Fibroblast of lung (primary cell): ENCODE measurements around the gene TOM1. TPM values are rescaled to one million over a fixed set of nuclear protein-coding genes. Genes with fewer than 3 reads are reported as not detected.

Experiments
- DNase-seq, 2 donors: peaks; one replicate each; pipeline versions ENCODE4 v3.0.0 to v3.0.0-alpha.2; 2010; ENCODE audit warnings: low read depth in 2 of 2
- H2AFZ ChIP-seq: 2 replicates; pipeline ENCODE4 v1.5.1; 2012; ENCODE audit warnings: low read length, control low read depth, inconsistent platforms
- H3K27ac ChIP-seq: 2 replicates; pipeline ENCODE4 v1.5.1; 2011; ENCODE audit warnings: low read length, control low read depth; ENCODE audit not compliant: insufficient read depth
- H3K27me3 ChIP-seq: 2 replicates; pipeline ENCODE4 v1.5.1; 2011; ENCODE audit warnings: mild to moderate bottlenecking, low read length; ENCODE audit not compliant: control insufficient read depth, insufficient read depth
- H3K36me3 ChIP-seq: 2 replicates; pipeline ENCODE4 v1.5.1; 2011; ENCODE audit warnings: low read length; ENCODE audit not compliant: control insufficient read depth, insufficient read depth
- H3K4me1 ChIP-seq: 2 replicates; pipeline ENCODE4 v1.5.1; 2011; ENCODE audit warnings: low read length; ENCODE audit not compliant: control insufficient read depth, insufficient read depth; ENCODE audit errors: extremely low read depth
- H3K4me2 ChIP-seq: 2 replicates; pipeline ENCODE4 v1.5.1; 2011; ENCODE audit warnings: low read length, control low read depth; ENCODE audit not compliant: insufficient read depth; ENCODE audit errors: extremely low read depth
- H3K4me3 ChIP-seq, 4 experiments: fragments of 200-600 bp in 1 of 4; sonication (generic) in 1 of 4; replicated peaks in 1 of 4; 2 replicates each; pipeline ENCODE4 v1.5.1; 2011 to 2016; ENCODE audit warnings: low read length in 4 of 4, low read depth in 3 of 4, mild to moderate bottlenecking in 3 of 4, control low read depth in 2 of 4, inconsistent platforms in 1 of 4, mixed read lengths in 1 of 4; ENCODE audit not compliant: insufficient read depth in 1 of 4; ENCODE audit errors: control extremely low read depth in 1 of 4
- H3K79me2 ChIP-seq: 2 replicates; pipeline ENCODE4 v1.5.1; 2012; ENCODE audit warnings: mild to moderate bottlenecking, low read length, inconsistent platforms; ENCODE audit not compliant: control insufficient read depth, insufficient read depth
- H3K9ac ChIP-seq: 2 replicates; pipeline ENCODE4 v1.5.1; 2011; ENCODE audit warnings: mild to moderate bottlenecking, low read length, control low read depth; ENCODE audit not compliant: insufficient read depth
- H3K9me3 ChIP-seq: 2 replicates; pipeline ENCODE4 v1.5.1; 2012; ENCODE audit warnings: low read depth, low read length; ENCODE audit not compliant: control insufficient read depth, insufficient read depth
- H4K20me1 ChIP-seq: 2 replicates; pipeline ENCODE4 v1.5.1; 2011; ENCODE audit warnings: low read length; ENCODE audit not compliant: control insufficient read depth, insufficient read depth; ENCODE audit errors: extremely low read depth
- CTCF ChIP-seq, 2 donors: IDR thresholded peaks in 1 of 2; conservative IDR thresholded peaks in 1 of 2; 1 replicate in 1 of 2; 2 replicates in 1 of 2; pipeline ENCODE4 v1.5.1; 2011 to 2012; ENCODE audit warnings: low read length in 2 of 2, control low read depth in 1 of 2, inconsistent platforms in 1 of 2, low read depth in 1 of 2, mild to moderate bottlenecking in 1 of 2
- EZH2 ChIP-seq: IDR thresholded peaks from 2 replicates; pipeline ENCODE4 v1.5.1; 2012; ENCODE audit warnings: low read length, control low read depth, mild to moderate bottlenecking; ENCODE audit errors: missing control alignments
- polyA plus RNA-seq, 2 donors: library from polyadenylated mRNA; depleted of rRNA in 1 of 2; stranded (reverse) in 1 of 2; unstranded in 1 of 2; fragments of >200 nt; gene quantifications; 2 replicates each; pipeline ENCODE4 v1.2.1, GENCODE V29; 2011 to 2012; ENCODE audit warnings: missing spikeins in 1 of 2
- total RNA-seq: library from RNA; depleted of rRNA; stranded (reverse); fragments of >200 nt; gene quantifications from 2 replicates; pipeline ENCODE4 v1.2.1, GENCODE V29; 2014

Gene TOM1
- total and polyA plus RNA-seq, 2 donors (not counting 1 experiment from before 2014, with no cell fraction given): 30.9 to 51.6 TPM

- Histone ChIP-seq H3K27ac (no peak overlapping the region), H3K4me2 (no peak overlapping the region), H3K9me3 (no peaks in the 10 kb centered on the region), H3K36me3 (peaks cover 6% of the 10 kb centered on the region), H3K27me3 (no peaks in the 10 kb centered on the region), H4K20me1 (peaks cover 2% of the 10 kb centered on the region), H3K9ac (no peak overlapping the region), H3K4me1 (peaks cover 6% of the 10 kb centered on the region), H2AFZ (no peak overlapping the region), H3K79me2 (peaks cover 10% of the 10 kb centered on the region), H3K4me3 (no peak overlapping the region)
- no peak for DNase-seq
- TF ChIP-seq EZH2 (no peak), CTCF (conservative IDR thresholded peaks at IDR 0.05 in 1 of 2, IDR thresholded peaks at IDR 0.05 in 1 of 2; ENCODE audit: low read depth in 1 of 2, low read length in 2 of 2) (no peak)
Measured at GRCh38 chr22:35318346-35319215, 18.9 kb downstream of the TOM1 start.

- Histone ChIP-seq H3K4me1 (no peaks in the 10 kb centered on the region), H3K27ac (no peak overlapping the region), H3K4me2 (no peak overlapping the region), H3K4me3 (no peak overlapping the region), H3K9me3 (no peaks in the 10 kb centered on the region), H3K36me3 (peaks cover 11% of the 10 kb centered on the region), H4K20me1 (no peaks in the 10 kb centered on the region), H3K9ac (no peak overlapping the region), H3K79me2 (peaks cover 3% of the 10 kb centered on the region), H3K27me3 (no peaks in the 10 kb centered on the region), H2AFZ (no peak overlapping the region)
- DNase-seq: no peak
- TF ChIP-seq CTCF (conservative IDR thresholded peaks at IDR 0.05 in 1 of 2, IDR thresholded peaks at IDR 0.05 in 1 of 2; ENCODE audit: low read depth in 1 of 2, low read length in 2 of 2) (no peak), EZH2 (no peak)
Measured at GRCh38 chr22:35319244-35319985, 19.7 kb downstream of the TOM1 start.

- TF ChIP-seq CTCF (conservative IDR thresholded peaks at IDR 0.05 in 1 of 2, IDR thresholded peaks at IDR 0.05 in 1 of 2; ENCODE audit: low read depth in 1 of 2, low read length in 2 of 2) (no peak), EZH2 (no peak)
- Histone ChIP-seq H3K9ac (no peak overlapping the region), H3K9me3 (no peaks in the 10 kb centered on the region), H3K27ac (no peak overlapping the region), H3K4me2 (no peak overlapping the region), H3K36me3 (peaks cover 17% of the 10 kb centered on the region), H2AFZ (no peak overlapping the region), H3K4me1 (no peaks in the 10 kb centered on the region), H3K27me3 (no peaks in the 10 kb centered on the region), H4K20me1 (no peaks in the 10 kb centered on the region), H3K79me2 (no peaks in the 10 kb centered on the region), H3K4me3 (no peak overlapping the region)
- DNase-seq: no peak
Measured at GRCh38 chr22:35322126-35322525, 22.4 kb downstream of the TOM1 start.
